IPS-20b (cell line): ENCODE measurements around the gene NCBP1.
"Not testable (repeated sequence)": the region's sequence is repeated elsewhere in the genome, so short reads cannot be mapped to it uniquely, and the experiment has no call there.

Experiments
- H3K27ac ChIP-seq: one replicate; pipeline ENCODE4 v1.5.1; 2013; ENCODE audit warnings: low read length
- H3K27me3 ChIP-seq: 2 replicates; pipeline ENCODE4 v1.6.1; 2013; ENCODE audit warnings: mild to moderate bottlenecking, low read length, inconsistent platforms; ENCODE audit not compliant: insufficient read depth
- H3K36me3 ChIP-seq: 2 replicates; pipeline ENCODE4 v1.6.1; 2013; ENCODE audit warnings: low read depth, mild to moderate bottlenecking, inconsistent platforms, low read length, moderate library complexity; ENCODE audit not compliant: insufficient read depth
- H3K4me1 ChIP-seq: 2 replicates; pipeline ENCODE4 v1.6.1; 2013; ENCODE audit warnings: mild to moderate bottlenecking, control low read depth, inconsistent platforms, low read length, moderate library complexity; ENCODE audit not compliant: insufficient read depth
- H3K4me3 ChIP-seq: 2 replicates; pipeline ENCODE4 v1.5.1; 2013; ENCODE audit warnings: mild to moderate bottlenecking, low read length, inconsistent platforms
- H3K9ac ChIP-seq: 2 replicates; pipeline ENCODE4 v1.6.1; 2013; ENCODE audit warnings: low read depth, mild to moderate bottlenecking, inconsistent platforms, low read length, moderate library complexity
- H3K9me3 ChIP-seq: 2 replicates; pipeline ENCODE4 v1.6.1; 2013; ENCODE audit warnings: mild to moderate bottlenecking, low read depth, low read length, inconsistent platforms; ENCODE audit not compliant: insufficient read depth

NCBP1 gene

GRCh38 chr9:97601228-97601898, 32.3 kb upstream of the NCBP1 start:
- H3K4me3 ChIP-seq: no peak overlapping the region
- peaks cover 69% of the 10 kb centered on the region for H3K36me3 ChIP-seq
- H3K4me1 ChIP-seq: no peaks in the 10 kb centered on the region
- H3K27ac ChIP-seq: no peak overlapping the region
- no peaks in the 10 kb centered on the region for H3K27me3 ChIP-seq
- H3K9me3 ChIP-seq: no peaks in the 10 kb centered on the region
- no peak overlapping the region for H3K9ac ChIP-seq

- H3K9me3 ChIP-seq: no peaks in the 10 kb centered on the region
- H3K27me3 ChIP-seq: no peaks in the 10 kb centered on the region
- no peak overlapping the region for H3K9ac ChIP-seq
- H3K4me3 ChIP-seq: no peak overlapping the region
- no peak overlapping the region for H3K27ac ChIP-seq
- H3K4me1 ChIP-seq: no peaks in the 10 kb centered on the region
- H3K36me3 ChIP-seq: peaks cover 72% of the 10 kb centered on the region
Measured at GRCh38 chr9:97602430-97602829, 31.2 kb upstream of the NCBP1 start.

GRCh38 chr9:97604901-97605645, 28.5 kb upstream of the NCBP1 start:
- H3K36me3 ChIP-seq: peaks cover 72% of the 10 kb centered on the region
- no peaks in the 10 kb centered on the region for H3K27me3 ChIP-seq

GRCh38 chr9:97615439-97616072, 18.1 kb upstream of the NCBP1 start:
- Histone ChIP-seq H3K9ac (no peak overlapping the region), H3K4me1 (no peaks in the 10 kb centered on the region), H3K27me3 (no peaks in the 10 kb centered on the region), H3K27ac (no peak overlapping the region), H3K36me3 (peaks cover 75% of the 10 kb centered on the region), H3K4me3 (no peak overlapping the region), H3K9me3 (no peaks in the 10 kb centered on the region)

More at GRCh38 chr9:97604901-97605645, 28.5 kb upstream of the NCBP1 start:
- H3K9ac ChIP-seq: no peak overlapping the region
- H3K4me1 ChIP-seq: no peaks in the 10 kb centered on the region
- H3K4me3 ChIP-seq: no peak overlapping the region
- no peaks in the 10 kb centered on the region for H3K9me3 ChIP-seq
- H3K27ac ChIP-seq: no peak overlapping the region

GRCh38 chr9:97617939-97618416, 15.6 kb upstream of the NCBP1 start:
- Histone ChIP-seq H3K9ac (no peak overlapping the region), H3K9me3 (peaks cover 13% of the 10 kb centered on the region), H3K4me1 (no peaks in the 10 kb centered on the region), H3K36me3 (peaks cover 77% of the 10 kb centered on the region), H3K27me3 (no peaks in the 10 kb centered on the region), H3K4me3 (no peak overlapping the region), H3K27ac (no peak overlapping the region)

GRCh38 chr9:97620063-97620462, 13.6 kb upstream of the NCBP1 start:
- H3K27me3 ChIP-seq, H3K9ac ChIP-seq, H3K4me1 ChIP-seq, H3K27ac ChIP-seq, H3K4me3 ChIP-seq: not testable (repeated sequence)
- peaks cover 79% of the 10 kb centered on the region for H3K36me3 ChIP-seq
- H3K9me3 ChIP-seq: peaks cover 17% of the 10 kb centered on the region

- Histone ChIP-seq H3K36me3 (peaks cover 91% of the 10 kb centered on the region), H3K9me3 (peaks cover 17% of the 10 kb centered on the region)
- H3K4me1 ChIP-seq, H3K4me3 ChIP-seq, H3K27me3 ChIP-seq, H3K9ac ChIP-seq, H3K27ac ChIP-seq: not testable (repeated sequence)
Measured at GRCh38 chr9:97622483-97622882, 11.1 kb upstream of the NCBP1 start.

GRCh38 chr9:97623946-97624345, 9.7 kb upstream of the NCBP1 start:
- Histone ChIP-seq H3K9ac (no peak overlapping the region), H3K9me3 (peaks cover 17% of the 10 kb centered on the region), H3K27me3 (no peaks in the 10 kb centered on the region), H3K4me1 (peaks cover 4% of the 10 kb centered on the region), H3K27ac (no peak overlapping the region), H3K36me3 (peaks cover 76% of the 10 kb centered on the region), H3K4me3 (no peak overlapping the region)

- H3K36me3 ChIP-seq: peaks cover 65% of the 10 kb centered on the region
- no peak overlapping the region for H3K9ac ChIP-seq
- H3K4me1 ChIP-seq: peaks cover 11% of the 10 kb centered on the region
- peaks cover 17% of the 10 kb centered on the region for H3K9me3 ChIP-seq
- no peak overlapping the region for H3K4me3 ChIP-seq
- no peaks in the 10 kb centered on the region for H3K27me3 ChIP-seq
- H3K27ac ChIP-seq: no peak overlapping the region
Measured at GRCh38 chr9:97625620-97626019, 8.0 kb upstream of the NCBP1 start.

GRCh38 chr9:97627624-97628023, 6.0 kb upstream of the NCBP1 start:
- Histone ChIP-seq H3K9me3 (peaks cover 7% of the 10 kb centered on the region), H3K4me3 (no peak overlapping the region), H3K36me3 (peaks cover 46% of the 10 kb centered on the region), H3K27ac (no peak overlapping the region), H3K9ac (no peak overlapping the region), H3K27me3 (no peaks in the 10 kb centered on the region), H3K4me1 (peaks cover 18% of the 10 kb centered on the region)

- H3K36me3 ChIP-seq: peaks cover 36% of the 10 kb centered on the region
- no peaks in the 10 kb centered on the region for H3K27me3 ChIP-seq
- H3K9me3 ChIP-seq: no peaks in the 10 kb centered on the region; the same call in 1 of the 2 replicates
- H3K4me1 ChIP-seq: peaks cover 18% of the 10 kb centered on the region
- no peak overlapping the region for H3K9ac ChIP-seq
- H3K27ac ChIP-seq: no peak overlapping the region
- H3K4me3 ChIP-seq: no peak overlapping the region
Measured at GRCh38 chr9:97628668-97629067, 5.0 kb upstream of the NCBP1 start.
